AG09319 (cell line): ENCODE data around the gene ERC2.

Experiments
- DNase-seq: peaks from one replicate; pipeline ENCODE4 v3.0.0-alpha.2; 2010; ENCODE audit warnings: low read depth; ENCODE audit errors: extremely low read depth
- CTCF ChIP-seq: IDR thresholded peaks from 2 replicates; pipeline ENCODE4 v1.5.1; 2011; ENCODE audit warnings: low read depth, mild to moderate bottlenecking, inconsistent platforms, low read length, moderate library complexity

Gene ERC2

GRCh38 chr3:56096999-56097398, 371.3 kb downstream of the ERC2 start:
- no peak for DNase-seq
- no peak for TF ChIP-seq CTCF

GRCh38 chr3:56094170-56094569, 374.1 kb downstream of the ERC2 start:
- TF ChIP-seq CTCF: no peak
- no peak for DNase-seq

- no peak for TF ChIP-seq CTCF
- DNase-seq: no peak
Observed at GRCh38 chr3:56089739-56090138, 378.5 kb downstream of the ERC2 start.

- no peak for DNase-seq
- no peak for TF ChIP-seq CTCF
Observed at GRCh38 chr3:56087451-56088053, 380.7 kb downstream of the ERC2 start.

- no peak for TF ChIP-seq CTCF
- DNase-seq: no peak
Observed at GRCh38 chr3:56086355-56086754, 381.9 kb downstream of the ERC2 start.

GRCh38 chr3:56081246-56081645, 387.0 kb downstream of the ERC2 start:
- DNase-seq: no peak
- TF ChIP-seq CTCF: no peak

- no peak for DNase-seq
- no peak for TF ChIP-seq CTCF
Observed at GRCh38 chr3:56076746-56077145, 391.5 kb downstream of the ERC2 start.
